Smooth muscle cell (in vitro differentiated cells): ENCODE measurements around the gene FBXW11. TPM values are rescaled to one million over a fixed set of nuclear protein-coding genes. Genes with fewer than 3 reads are reported as not detected.

ENCODE experiments used
- DNase-seq: peaks from one replicate; lab custom pipeline; 2025; ENCODE audit not compliant: unreplicated experiment; lab: John Stamatoyannopoulos, UW
- H2AFZ ChIP-seq: fragments of 200-600 bp; sonication (generic); 2 replicates; pipeline ENCODE4 v1.6.0; 2016; ENCODE audit warnings: antibody characterized with exemption, low read depth, mild to moderate bottlenecking
- H3F3A ChIP-seq: fragments of 200-600 bp; sonication (generic); 2 replicates; pipeline ENCODE4 v1.6.0; 2017; ENCODE audit warnings: antibody characterized with exemption, low read depth
- H3K27ac ChIP-seq: fragments of 200-600 bp; sonication (generic); 2 replicates; pipeline ENCODE4 v1.5.1; 2016; ENCODE audit warnings: low read depth, mild to moderate bottlenecking
- H3K27me3 ChIP-seq: fragments of 200-600 bp; sonication (generic); 2 replicates; pipeline ENCODE4 v1.6.1; 2016; ENCODE audit warnings: low read depth, mild to moderate bottlenecking
- H3K36me3 ChIP-seq: fragments of 200-600 bp; sonication (generic); 2 replicates; pipeline ENCODE4 v1.5.1; 2016; ENCODE audit warnings: low read depth
- H3K4me1 ChIP-seq: fragments of 200-600 bp; sonication (generic); 2 replicates; pipeline ENCODE4 v1.5.1; 2016; ENCODE audit warnings: low read depth
- H3K4me2 ChIP-seq: fragments of 200-600 bp; sonication (generic); 2 replicates; pipeline ENCODE4 v1.6.0; 2016; ENCODE audit warnings: mild to moderate bottlenecking
- H3K4me3 ChIP-seq: fragments of 200-600 bp; sonication (generic); 2 replicates; pipeline ENCODE4 v1.5.1; 2016; ENCODE audit warnings: mild to moderate bottlenecking
- H3K79me2 ChIP-seq: fragments of 200-600 bp; sonication (generic); 2 replicates; pipeline ENCODE4 v1.6.0; 2016; ENCODE audit warnings: low read depth, mild to moderate bottlenecking
- H3K9ac ChIP-seq: fragments of 200-600 bp; sonication (generic); 2 replicates; pipeline ENCODE4 v1.6.0; 2016; ENCODE audit warnings: low read depth
- H3K9me3 ChIP-seq: fragments of 200-600 bp; sonication (generic); replicated peaks from 2 replicates; pipeline ENCODE4 v1.5.1; 2016; ENCODE audit warnings: low read depth
- H4K20me1 ChIP-seq: fragments of 200-600 bp; sonication (generic); 2 replicates; pipeline ENCODE4 v1.6.0; 2016; ENCODE audit warnings: low read depth
- WGBS: methylation state at CpG from one replicate; pipeline ENCODE4 v1.1.7; 2016; ENCODE audit warnings: low lambda C conversion rate; 5-methylcytosine and 5-hydroxymethylcytosine counted together
- polyA plus RNA-seq: library from polyadenylated mRNA; unstranded; fragments of >200 nt; fragmentation: Nextera tagmentation; extraction: Ambion mirVana; gene quantifications from 2 replicates; pipeline ENCODE4 v1.2.1, GENCODE V29; 2016
- total RNA-seq: library from RNA; depleted of rRNA; stranded (reverse); fragments of >200 nt; gene quantifications from 2 replicates; pipeline ENCODE4 v1.2.3, GENCODE V29; 2014
- TF ChIP-seq, protein P1 (sequence below): fragments of 200-600 bp; sonication (generic); IDR thresholded peaks from 2 replicates; pipeline ENCODE4 v1.5.1; 2017; ENCODE audit warnings: borderline replicate concordance, mild to moderate bottlenecking, antibody characterized with exemption; ENCODE audit not compliant: insufficient read depth, poor library complexity, severe bottlenecking

FBXW11 gene
- total and polyA plus RNA-seq, 2 experiments from 2014 or later = 27.4 to 83.7 TPM

DNA sequence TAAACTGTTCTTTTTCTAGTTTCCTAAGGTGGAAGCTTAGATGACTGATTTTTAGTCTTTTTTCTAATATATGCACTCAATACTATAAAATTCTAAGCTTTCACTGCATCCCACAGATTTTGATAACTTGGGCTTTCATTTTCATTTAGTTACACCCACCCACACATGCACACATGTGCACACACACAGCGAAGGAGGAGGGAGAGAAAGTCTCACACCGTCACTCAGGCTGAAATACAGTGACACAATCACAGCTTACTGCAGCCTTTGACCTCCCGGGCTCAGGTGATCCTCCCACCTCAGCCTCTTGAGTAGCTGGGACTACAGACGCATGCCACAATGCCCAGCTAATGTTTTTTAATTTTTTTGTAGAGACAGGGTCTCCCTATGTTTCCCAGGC is 124.3 kb downstream of the FBXW11 start:
- WGBS = 94% methylated on average over 4 of the region's 4 CpGs
- Histone ChIP-seq H3F3A (no peaks in the 10 kb centered on the region), H4K20me1 (peaks cover 45% of the 10 kb centered on the region), H3K9me3 (no peaks in the 10 kb centered on the region), H3K79me2 (no peaks in the 10 kb centered on the region), H3K36me3 (peaks cover 18% of the 10 kb centered on the region), H3K4me3 (no peak overlapping the region), H3K27ac (no peak overlapping the region), H3K4me2 (no peak overlapping the region), H3K27me3 (no peaks in the 10 kb centered on the region), H2AFZ (no peak overlapping the region), H3K9ac (no peak overlapping the region), H3K4me1 (no peaks in the 10 kb centered on the region)
- TF ChIP-seq, protein P1, sequence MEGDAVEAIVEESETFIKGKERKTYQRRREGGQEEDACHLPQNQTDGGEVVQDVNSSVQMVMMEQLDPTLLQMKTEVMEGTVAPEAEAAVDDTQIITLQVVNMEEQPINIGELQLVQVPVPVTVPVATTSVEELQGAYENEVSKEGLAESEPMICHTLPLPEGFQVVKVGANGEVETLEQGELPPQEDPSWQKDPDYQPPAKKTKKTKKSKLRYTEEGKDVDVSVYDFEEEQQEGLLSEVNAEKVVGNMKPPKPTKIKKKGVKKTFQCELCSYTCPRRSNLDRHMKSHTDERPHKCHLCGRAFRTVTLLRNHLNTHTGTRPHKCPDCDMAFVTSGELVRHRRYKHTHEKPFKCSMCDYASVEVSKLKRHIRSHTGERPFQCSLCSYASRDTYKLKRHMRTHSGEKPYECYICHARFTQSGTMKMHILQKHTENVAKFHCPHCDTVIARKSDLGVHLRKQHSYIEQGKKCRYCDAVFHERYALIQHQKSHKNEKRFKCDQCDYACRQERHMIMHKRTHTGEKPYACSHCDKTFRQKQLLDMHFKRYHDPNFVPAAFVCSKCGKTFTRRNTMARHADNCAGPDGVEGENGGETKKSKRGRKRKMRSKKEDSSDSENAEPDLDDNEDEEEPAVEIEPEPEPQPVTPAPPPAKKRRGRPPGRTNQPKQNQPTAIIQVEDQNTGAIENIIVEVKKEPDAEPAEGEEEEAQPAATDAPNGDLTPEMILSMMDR = no peak
- DNase-seq = no peak

- Histone ChIP-seq H3K9me3 (no peaks in the 10 kb centered on the region), H3K4me2 (no peak overlapping the region), H3K36me3 (peaks cover 20% of the 10 kb centered on the region), H3K27ac (no peak overlapping the region), H3K27me3 (no peaks in the 10 kb centered on the region), H3K4me3 (no peak overlapping the region), H2AFZ (no peak overlapping the region), H3K9ac (no peak overlapping the region), H3F3A (no peaks in the 10 kb centered on the region), H4K20me1 (peaks cover 49% of the 10 kb centered on the region), H3K4me1 (no peaks in the 10 kb centered on the region), H3K79me2 (no peaks in the 10 kb centered on the region)
- TF ChIP-seq, protein P1 = no peak
- no peak for DNase-seq
- 92% methylated on average over 2 of the region's 2 CpGs for WGBS
Measured at GRCh38 chr5:171874234-171874633, 132.2 kb downstream of the FBXW11 start.

DNA sequence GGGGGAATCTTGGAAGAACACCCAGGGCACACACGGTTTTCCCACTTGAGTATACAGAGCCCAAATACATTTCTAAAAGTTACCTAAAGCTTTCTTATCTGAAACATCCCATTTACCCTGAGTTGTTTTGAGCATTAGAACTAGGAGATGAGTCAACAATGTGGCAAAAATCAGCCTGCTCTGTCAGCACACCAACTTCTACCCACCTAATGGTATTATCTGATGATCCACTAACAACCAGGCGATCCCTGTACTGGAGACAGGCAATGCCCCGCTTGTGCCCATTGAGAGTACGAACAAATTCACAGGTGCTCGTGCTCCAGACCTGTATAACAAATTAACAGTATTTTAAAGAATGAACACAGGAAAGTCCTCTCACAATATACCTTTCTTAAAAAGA is 133.8 kb downstream of the FBXW11 start:
- no peaks in the 10 kb centered on the region for H3F3A ChIP-seq
- no peaks in the 10 kb centered on the region for H3K9me3 ChIP-seq
- peaks cover 24% of the 10 kb centered on the region for H3K36me3 ChIP-seq
- TF ChIP-seq, protein P1 = no peak
- H3K79me2 ChIP-seq = no peaks in the 10 kb centered on the region
- no peaks in the 10 kb centered on the region for H3K4me1 ChIP-seq
- peak overlapping the region; percentile 60 for H3K27ac ChIP-seq
- 89% methylated on average over 5 of the region's 5 CpGs for WGBS
- H4K20me1 ChIP-seq = peaks cover 49% of the 10 kb centered on the region
- H3K9ac ChIP-seq = no peak overlapping the region
- H3K4me2 ChIP-seq = peak overlapping the region; percentile 15
- no peaks in the 10 kb centered on the region for H3K27me3 ChIP-seq
- H2AFZ ChIP-seq = no peak overlapping the region
- no peak for DNase-seq
- H3K4me3 ChIP-seq = no peak overlapping the region

DNA sequence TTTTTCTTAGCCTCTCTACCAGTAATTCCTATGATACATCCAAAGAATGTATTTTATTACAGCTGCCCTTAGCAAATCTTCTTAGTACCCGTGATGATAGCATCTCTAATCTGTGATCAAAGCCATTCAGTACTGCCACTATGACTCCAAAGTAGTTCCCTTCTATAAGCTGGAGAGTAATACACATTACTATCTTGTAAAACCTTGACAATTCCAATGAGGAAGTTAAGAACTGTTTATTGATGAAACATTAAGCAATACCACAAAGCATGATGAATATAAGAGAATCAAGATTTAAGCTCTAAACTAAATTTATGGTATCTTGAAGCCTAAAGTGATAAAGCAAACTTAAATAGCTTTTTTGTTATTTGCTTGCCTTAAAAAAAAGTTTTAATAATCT is 134.7 kb downstream of the FBXW11 start:
- no peaks in the 10 kb centered on the region for H3F3A ChIP-seq
- no peak overlapping the region for H3K9ac ChIP-seq
- H3K36me3 ChIP-seq = peaks cover 19% of the 10 kb centered on the region
- no peaks in the 10 kb centered on the region for H3K27me3 ChIP-seq
- no peaks in the 10 kb centered on the region for H3K79me2 ChIP-seq
- H3K27ac ChIP-seq = no peak overlapping the region
- H2AFZ ChIP-seq = no peak overlapping the region
- TF ChIP-seq, protein P1 = no peak
- H3K4me1 ChIP-seq = no peaks in the 10 kb centered on the region
- no peak overlapping the region for H3K4me3 ChIP-seq
- H3K4me2 ChIP-seq = no peak overlapping the region
- H3K9me3 ChIP-seq = no peaks in the 10 kb centered on the region
- H4K20me1 ChIP-seq = peaks cover 49% of the 10 kb centered on the region
- no peak for DNase-seq
- 71% methylated on average over 1 of the region's 1 CpG for WGBS
